Measurements from ENCODE around the gene PPARD.

Gene PPARD

GRCh38 chr6:35342258-35343091 is at the start of gene PPARD:
TSS of gene PPARD (plus strand) at chr6:35342558. CDS start at chr6:35411088, 68,530 bp downstream.
- no peaks in the 10 kb centered on the region for H3K9me3 Mint-ChIP-seq
- H3K4me1 Mint-ChIP-seq (ENCODE audit: low read depth) = peaks cover 53% of the 10 kb centered on the region
- peaks cover 41% of the 10 kb centered on the region for H3K36me3 Mint-ChIP-seq (ENCODE audit: low read depth)
- H3K27ac Mint-ChIP-seq = peak within 1 kb of the TSS; percentile 98
- peak within 1 kb of the TSS; percentile 96 for H3K4me3 Mint-ChIP-seq
- no peaks in the 10 kb centered on the region for H3K27me3 Mint-ChIP-seq
- peak; percentile 99 for DNase-seq

DNA sequence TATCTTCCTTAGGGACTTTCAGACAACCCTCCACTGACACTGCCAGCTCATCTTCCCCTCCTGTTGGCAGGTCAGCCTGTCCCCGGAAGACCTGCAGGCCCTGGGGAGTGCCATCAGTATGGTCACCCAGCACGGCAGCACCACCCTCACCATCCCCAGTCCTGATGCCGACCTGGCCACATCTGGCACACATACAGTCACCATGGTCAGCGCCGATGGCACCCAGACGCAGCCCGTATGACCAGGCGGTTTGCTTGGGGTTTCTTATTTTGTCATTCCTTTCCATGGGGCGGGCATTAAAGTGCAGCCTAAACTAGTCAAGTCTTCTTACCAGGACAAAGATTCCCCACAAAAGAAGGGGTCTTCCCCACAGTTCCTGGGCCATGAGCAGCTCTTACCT is 48.7 kb upstream of the PPARD start:
- H3K27ac Mint-ChIP-seq = no peak overlapping the region
- H3K27me3 Mint-ChIP-seq = no peaks in the 10 kb centered on the region
- H3K9me3 Mint-ChIP-seq = no peaks in the 10 kb centered on the region
- DNase-seq = no peak
- peaks cover 8% of the 10 kb centered on the region for H3K4me1 Mint-ChIP-seq (ENCODE audit: low read depth)
- H3K4me3 Mint-ChIP-seq = no peak overlapping the region
- H3K36me3 Mint-ChIP-seq (ENCODE audit: low read depth) = peaks cover 81% of the 10 kb centered on the region

DNA sequence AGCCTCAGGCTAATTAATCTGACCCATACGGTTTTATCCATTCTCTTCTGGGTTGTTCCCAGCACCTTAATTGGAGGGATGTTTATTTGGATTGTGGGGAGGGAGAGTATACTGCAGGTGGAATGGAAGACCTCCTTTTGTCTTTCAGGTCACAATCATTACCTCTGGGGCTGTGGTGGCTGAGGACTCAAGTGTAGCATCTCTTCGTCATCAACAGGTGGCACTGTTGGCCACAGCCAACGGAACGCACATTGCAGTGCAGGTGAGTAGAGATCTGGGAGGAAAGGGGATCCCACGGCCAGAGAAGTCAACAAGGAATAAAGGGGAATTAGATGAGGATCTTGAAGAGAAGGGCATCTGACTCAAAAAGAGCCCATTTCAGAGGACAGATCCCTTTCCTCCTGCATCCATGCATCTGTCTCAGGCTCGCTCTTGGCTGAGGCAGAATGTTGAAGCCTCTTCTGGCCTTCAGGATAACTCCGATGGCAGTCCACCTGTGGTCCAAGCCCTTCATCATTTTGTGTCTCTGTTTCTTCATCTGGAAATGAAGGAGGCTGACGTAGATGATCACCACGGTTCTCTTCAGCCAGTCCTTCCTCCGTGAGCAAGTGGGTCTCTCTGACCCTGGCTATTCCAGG is 47.9 kb upstream of the PPARD start:
- Mint-ChIP-seq H3K27me3 (no peaks in the 10 kb centered on the region), H3K27ac (peak overlapping the region; percentile 12), H3K9me3 (no peaks in the 10 kb centered on the region), H3K4me3 (no peak overlapping the region), H3K4me1 (ENCODE audit: low read depth) (peaks cover 15% of the 10 kb centered on the region), H3K36me3 (ENCODE audit: low read depth) (peaks cover 78% of the 10 kb centered on the region)
- peak; percentile 64 for DNase-seq

- Mint-ChIP-seq H3K4me1 (ENCODE audit: low read depth) (peaks cover 21% of the 10 kb centered on the region), H3K27ac (no peak overlapping the region), H3K27me3 (no peaks in the 10 kb centered on the region), H3K9me3 (no peaks in the 10 kb centered on the region), H3K4me3 (no peak overlapping the region), H3K36me3 (ENCODE audit: low read depth) (peaks cover 80% of the 10 kb centered on the region)
- DNase-seq = no peak
Observed at GRCh38 chr6:35295036-35295435, 47.3 kb upstream of the PPARD start.

GRCh38 chr6:35295521-35296315 is 46.6 kb upstream of the PPARD start:
- Mint-ChIP-seq H3K4me1 (ENCODE audit: low read depth) (peaks cover 28% of the 10 kb centered on the region), H3K36me3 (ENCODE audit: low read depth) (peaks cover 80% of the 10 kb centered on the region), H3K9me3 (no peaks in the 10 kb centered on the region), H3K27me3 (no peaks in the 10 kb centered on the region), H3K27ac (no peak overlapping the region), H3K4me3 (no peak overlapping the region)
- DNase-seq = no peak

DNA sequence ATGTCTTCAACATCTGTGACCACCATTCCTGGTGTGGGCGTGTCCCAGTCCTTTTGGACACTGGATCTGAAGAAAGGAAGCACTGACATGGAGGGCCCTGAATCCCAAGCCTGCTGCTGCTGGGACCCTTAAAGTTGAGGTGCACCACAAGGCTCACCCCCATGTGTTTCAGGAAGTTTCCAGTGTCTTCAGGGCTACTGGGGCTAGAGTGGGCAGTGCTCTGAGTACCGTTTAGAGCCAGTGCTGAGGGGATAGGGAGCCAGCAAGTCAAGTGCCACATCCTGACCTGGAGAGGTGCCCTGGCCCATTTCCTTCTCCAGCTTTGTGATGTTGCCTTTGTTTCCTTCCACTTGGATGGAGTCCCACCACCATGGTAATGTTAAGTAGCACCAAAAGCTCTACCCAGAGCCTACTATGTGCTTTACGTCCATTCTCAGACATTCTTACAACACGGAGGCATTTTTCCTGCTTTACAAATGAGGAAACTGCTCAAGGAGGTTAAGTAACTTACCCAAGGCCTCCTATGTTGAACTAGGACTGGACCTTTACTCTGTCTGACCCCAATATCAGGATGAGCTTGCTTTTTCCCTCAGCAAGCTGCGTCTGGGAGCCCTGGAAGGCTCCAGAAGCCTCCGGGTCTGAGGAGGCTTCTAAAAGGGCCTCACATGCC is 45.3 kb upstream of the PPARD start:
- DNase-seq = no peak
- peak overlapping the region; percentile 99 for H3K27ac Mint-ChIP-seq
- no peaks in the 10 kb centered on the region for H3K9me3 Mint-ChIP-seq
- peaks cover 42% of the 10 kb centered on the region for H3K4me1 Mint-ChIP-seq (ENCODE audit: low read depth)
- peak overlapping the region; percentile 87 for H3K4me3 Mint-ChIP-seq
- peaks cover 75% of the 10 kb centered on the region for H3K36me3 Mint-ChIP-seq (ENCODE audit: low read depth)
- no peaks in the 10 kb centered on the region for H3K27me3 Mint-ChIP-seq

GRCh38 chr6:35297601-35298481 is 44.5 kb upstream of the PPARD start, which contains the start of gene DEF6:
TSS of gene DEF6 (plus strand) at chr6:35297818. CDS start at chr6:35297857, 39 bp downstream.
- peak; percentile 90 for DNase-seq
- peaks cover 50% of the 10 kb centered on the region for H3K4me1 Mint-ChIP-seq (ENCODE audit: low read depth)
- H3K9me3 Mint-ChIP-seq = no peaks in the 10 kb centered on the region
- H3K27me3 Mint-ChIP-seq = no peaks in the 10 kb centered on the region
- H3K36me3 Mint-ChIP-seq (ENCODE audit: low read depth) = peaks cover 71% of the 10 kb centered on the region
- H3K4me3 Mint-ChIP-seq = peak within 1 kb of the TSS; percentile 87
- peak within 1 kb of the TSS; percentile 99 for H3K27ac Mint-ChIP-seq

- peak overlapping the region; percentile 87 for H3K4me3 Mint-ChIP-seq
- peaks cover 58% of the 10 kb centered on the region for H3K4me1 Mint-ChIP-seq (ENCODE audit: low read depth)
- DNase-seq = peak; percentile 56
- H3K27me3 Mint-ChIP-seq = no peaks in the 10 kb centered on the region
- H3K36me3 Mint-ChIP-seq (ENCODE audit: low read depth) = peaks cover 72% of the 10 kb centered on the region
- no peaks in the 10 kb centered on the region for H3K9me3 Mint-ChIP-seq
- H3K27ac Mint-ChIP-seq = peak overlapping the region; percentile 99
Observed at GRCh38 chr6:35298625-35299140, 43.7 kb upstream of the PPARD start.

DNA sequence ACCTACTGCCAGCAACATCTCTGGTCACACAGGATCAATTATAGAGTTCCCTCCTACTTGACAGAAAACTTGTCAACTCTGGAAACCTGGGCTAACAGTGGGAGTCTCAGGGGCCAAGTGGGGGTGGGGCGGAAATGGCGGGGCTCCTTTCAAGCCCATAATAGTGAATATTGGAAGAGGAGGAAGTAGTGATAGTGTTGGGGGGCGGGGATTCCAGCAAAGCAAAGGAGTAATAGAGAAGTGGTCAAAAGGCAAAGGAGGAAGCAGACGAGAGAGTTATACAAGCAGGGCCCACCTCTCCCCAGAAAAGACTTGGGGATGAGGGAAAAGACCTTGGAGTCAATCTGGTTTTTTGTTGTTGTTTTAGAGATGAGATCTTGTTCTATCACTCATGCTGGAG is 42.7 kb upstream of the PPARD start:
- Mint-ChIP-seq H3K4me3 (peak overlapping the region; percentile 87), H3K9me3 (no peaks in the 10 kb centered on the region), H3K4me1 (ENCODE audit: low read depth) (peaks cover 66% of the 10 kb centered on the region), H3K27ac (peak overlapping the region; percentile 99), H3K27me3 (no peaks in the 10 kb centered on the region), H3K36me3 (ENCODE audit: low read depth) (peaks cover 71% of the 10 kb centered on the region)
- DNase-seq = no peak

GRCh38 chr6:35300848-35301247 is 41.5 kb upstream of the PPARD start:
- Mint-ChIP-seq H3K36me3 (ENCODE audit: low read depth) (peaks cover 59% of the 10 kb centered on the region), H3K4me1 (ENCODE audit: low read depth) (peaks cover 68% of the 10 kb centered on the region), H3K4me3 (peak overlapping the region; percentile 87), H3K27me3 (no peaks in the 10 kb centered on the region), H3K27ac (peak overlapping the region; percentile 99), H3K9me3 (no peaks in the 10 kb centered on the region)
- DNase-seq = peak; percentile 39

DNA sequence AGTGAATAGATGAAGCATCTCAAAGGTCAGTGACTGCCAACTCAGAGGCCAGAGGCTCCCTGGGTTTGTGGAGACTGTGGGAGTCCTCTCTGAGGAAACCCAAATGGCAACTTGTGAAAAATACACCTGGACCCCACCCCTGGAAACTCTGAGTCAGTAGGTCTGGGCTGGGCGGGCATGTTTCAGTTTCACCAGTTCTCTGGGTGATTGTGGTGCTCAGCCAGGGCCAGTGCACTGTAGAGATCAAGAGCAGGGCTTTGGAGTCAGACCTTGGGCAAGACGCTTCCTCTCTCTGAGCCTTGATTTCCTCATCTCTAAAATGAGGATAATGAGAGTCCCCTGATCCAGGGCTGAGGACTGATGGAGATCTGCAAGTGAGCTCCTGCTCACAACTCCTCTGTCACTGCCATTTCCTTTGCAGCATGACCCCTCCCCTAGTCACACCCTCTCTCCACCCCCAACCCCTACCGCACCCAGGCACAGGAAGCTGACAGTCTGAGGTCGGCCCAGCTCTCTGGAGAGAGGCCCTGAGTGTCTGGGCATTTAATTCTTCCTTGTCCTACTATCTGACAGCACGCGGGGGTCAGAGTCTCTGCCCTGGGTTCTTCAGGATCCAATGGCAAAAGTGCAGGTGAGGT is 39.6 kb upstream of the PPARD start:
- H3K36me3 Mint-ChIP-seq (ENCODE audit: low read depth) = peaks cover 69% of the 10 kb centered on the region
- H3K27ac Mint-ChIP-seq = peak overlapping the region; percentile 99
- no peaks in the 10 kb centered on the region for H3K27me3 Mint-ChIP-seq
- peaks cover 75% of the 10 kb centered on the region for H3K4me1 Mint-ChIP-seq (ENCODE audit: low read depth)
- DNase-seq = peak; percentile 86
- H3K9me3 Mint-ChIP-seq = no peaks in the 10 kb centered on the region
- H3K4me3 Mint-ChIP-seq = peak overlapping the region; percentile 82

GRCh38 chr6:35304299-35304698 is 38.1 kb upstream of the PPARD start:
- Mint-ChIP-seq H3K4me1 (ENCODE audit: low read depth) (peaks cover 78% of the 10 kb centered on the region), H3K27ac (peak overlapping the region; percentile 99), H3K36me3 (ENCODE audit: low read depth) (peaks cover 69% of the 10 kb centered on the region), H3K9me3 (no peaks in the 10 kb centered on the region), H3K27me3 (no peaks in the 10 kb centered on the region), H3K4me3 (peak overlapping the region; percentile 82)
- no peak for DNase-seq

- H3K27me3 Mint-ChIP-seq = no peaks in the 10 kb centered on the region
- H3K9me3 Mint-ChIP-seq = no peaks in the 10 kb centered on the region
- no peak overlapping the region for H3K4me3 Mint-ChIP-seq
- DNase-seq = peak; percentile 48
- H3K4me1 Mint-ChIP-seq (ENCODE audit: low read depth) = peaks cover 78% of the 10 kb centered on the region
- H3K36me3 Mint-ChIP-seq (ENCODE audit: low read depth) = peaks cover 69% of the 10 kb centered on the region
- H3K27ac Mint-ChIP-seq = peak overlapping the region; percentile 50
Observed at GRCh38 chr6:35305117-35305516, 37.2 kb upstream of the PPARD start.

All from activated T-cell treated with anti-CD3 and anti-CD28 coated beads, Interleukin-2, amount 50 U/mL, for 24 hours (primary cell).